Gastroesophageal sphincter (tissue), 4 donors: ENCODE measurements around the gene SYNDIG1. TPM values are rescaled to one million over a fixed set of nuclear protein-coding genes. Genes with fewer than 3 reads are reported as not detected.
A peak's percentile ranks its signal among the peaks of the same experiment; 100 is the strongest.

ENCODE experiments used
- ATAC-seq: fragments of 150-250 bp; one replicate; pipeline ENCODE4 v1.9.1; 2016; ENCODE audit warnings: mild to moderate bottlenecking, moderate library complexity
- H3K27ac ChIP-seq, 4 donors: fragments of 200-600 bp; sonication (generic) in 3 of 4; 1 replicate in 3 of 4; 2 replicates in 1 of 4; pipeline ENCODE4 v1.5.1; 2016 to 2019
- H3K27me3 ChIP-seq: fragments of 200-600 bp; sonication (generic); one replicate; pipeline ENCODE4 v1.5.1; 2019
- H3K36me3 ChIP-seq, 2 donors: fragments of 200-600 bp; sonication (generic); one replicate each; pipeline ENCODE4 v1.5.1; 2019; ENCODE audit warnings: control low read depth in 1 of 2
- H3K4me1 ChIP-seq, 3 donors: fragments of 200-600 bp; sonication (generic); 1 replicate in 2 of 3; 2 replicates in 1 of 3; pipeline ENCODE4 v1.5.1; 2016 to 2019; ENCODE audit warnings: control low read depth in 2 of 3
- H3K4me3 ChIP-seq, 2 donors: fragments of 200-600 bp; sonication (generic); one replicate each; pipeline ENCODE4 v1.5.1; 2019; ENCODE audit warnings: mild to moderate bottlenecking in 1 of 2, moderate library complexity in 1 of 2
- H3K9me3 ChIP-seq, 3 donors: fragments of 200-600 bp; sonication (generic); one replicate each; pipeline ENCODE4 v1.5.1; 2017 to 2019; ENCODE audit warnings: control low read depth in 2 of 3
- CTCF ChIP-seq, 4 experiments: fragments of 200-600 bp in 2 of 4; fragments of 450-650 bp in 2 of 4; sonication (generic) in 1 of 4; IDR thresholded peaks; one replicate each; pipeline ENCODE4 v1.5.1; 2017 to 2019; ENCODE audit warnings: antibody characterized with exemption in 4 of 4, mild to moderate bottlenecking in 2 of 4, moderate library complexity in 2 of 4
- EP300 ChIP-seq: sonication (generic); formaldehyde crosslinking; IDR thresholded peaks from one replicate; pipeline ENCODE4 v1.6.1; 2017; ENCODE audit warnings: antibody characterized with exemption, mild to moderate bottlenecking
- POLR2A ChIP-seq, 2 donors: fragments of 450-650 bp; IDR thresholded peaks; one replicate each; pipeline ENCODE4 v1.6.1; 2017; ENCODE audit warnings: antibody characterized with exemption in 2 of 2, mild to moderate bottlenecking in 2 of 2, moderate library complexity in 1 of 2
- POLR2AphosphoS5 ChIP-seq: sonication (generic); formaldehyde crosslinking; IDR thresholded peaks from one replicate; pipeline ENCODE4 v1.6.1; 2017; ENCODE audit warnings: antibody characterized with exemption
- WGBS, 2 donors: methylation state at CpG; one replicate each; pipeline ENCODE4 v1.1.5; 2018; ENCODE audit warnings: low coverage in 1 of 2; 5-methylcytosine and 5-hydroxymethylcytosine counted together
- total RNA-seq, 4 donors: library from RNA; depleted of rRNA; stranded (reverse); fragments of >200 nt; gene quantifications; one replicate each; pipeline ENCODE4 v1.1.0, GENCODE V29; 2016

The SYNDIG1 gene
- total RNA-seq, 4 donors from 2014 or later: 0.15 to 0.40 (median 0.16) TPM; not detected in 1

GRCh38 chr20:24465159-24465558 lies 4.3 kb upstream of the SYNDIG1 start:
- H3K9me3 ChIP-seq: no peaks in the 10 kb centered on the region
- H3K4me1 ChIP-seq: peaks cover 0 to 14% (median 5%) of the 10 kb centered on the region in 3 donors
- ATAC-seq: no peak
- no peaks in the 10 kb centered on the region for H3K36me3 ChIP-seq
- TF ChIP-seq CTCF (IDR thresholded peaks at IDR 0.05): no peak
- no peak for TF ChIP-seq POLR2AphosphoS5
- TF ChIP-seq POLR2A (IDR thresholded peaks at IDR 0.05): no peak
- TF ChIP-seq EP300: no peak
- peaks cover 39% of the 10 kb centered on the region for H3K27me3 ChIP-seq
- no peak overlapping the region for H3K27ac ChIP-seq
- H3K4me3 ChIP-seq: no peak overlapping the region
- 79% methylated on average over 2 of the region's 3 CpGs; no CpG with 5 or more reads in 1 of the 2 donors for WGBS, 2 donors

GRCh38 chr20:24465730-24466129 lies 3.7 kb upstream of the SYNDIG1 start:
- no peak for TF ChIP-seq POLR2A (IDR thresholded peaks at IDR 0.05)
- no peak for TF ChIP-seq POLR2AphosphoS5
- no peak for TF ChIP-seq CTCF (IDR thresholded peaks at IDR 0.05)
- TF ChIP-seq EP300: no peak
- no peak overlapping the region for H3K4me3 ChIP-seq
- no peaks in the 10 kb centered on the region for H3K36me3 ChIP-seq
- H3K27me3 ChIP-seq: peaks cover 44% of the 10 kb centered on the region
- peaks cover 0 to 19% (median 5%) of the 10 kb centered on the region in 3 donors for H3K4me1 ChIP-seq
- no peaks in the 10 kb centered on the region for H3K9me3 ChIP-seq
- whole genome bisulfite sequencing, 2 donors: 80 to 86% methylated on average over 1 of the region's 3 CpGs
- no peak for ATAC-seq
- no peak overlapping the region for H3K27ac ChIP-seq

- peaks cover 0 to 26% (median 5%) of the 10 kb centered on the region in 3 donors for H3K4me1 ChIP-seq
- WGBS, 2 donors: 56 to 70% methylated on average over 2 to 20 of the region's 23 CpGs
- peak overlapping the region in 1 of 2 donors; percentile 52 for H3K4me3 ChIP-seq
- H3K36me3 ChIP-seq: no peaks in the 10 kb centered on the region
- no peak for ATAC-seq
- H3K27ac ChIP-seq: no peak overlapping the region
- no peaks in the 10 kb centered on the region for H3K9me3 ChIP-seq
- H3K27me3 ChIP-seq: peaks cover 73% of the 10 kb centered on the region
- TF ChIP-seq EP300 (no peak), POLR2AphosphoS5 (no peak), POLR2A (IDR thresholded peaks at IDR 0.05) (no peak), CTCF (IDR thresholded peaks at IDR 0.05) (no peak)
Measured at GRCh38 chr20:24468401-24469115, 871 bp upstream of the SYNDIG1 start.

GRCh38 chr20:24469894-24470745 lies 691 bp downstream of the SYNDIG1 start:
- Histone ChIP-seq H3K27ac (no peak overlapping the region), H3K27me3 (peaks cover 71% of the 10 kb centered on the region), H3K4me3 (peak overlapping the region in 1 of 2 donors; percentile 52), H3K4me1 (peaks cover 0 to 26% (median 5%) of the 10 kb centered on the region in 3 donors), H3K36me3 (no peaks in the 10 kb centered on the region), H3K9me3 (no peaks in the 10 kb centered on the region)
- TF ChIP-seq POLR2A (IDR thresholded peaks at IDR 0.05) (no peak), CTCF (IDR thresholded peaks at IDR 0.05) (no peak), POLR2AphosphoS5 (no peak), EP300 (no peak)
- 0% methylated on average over 5 to 12 of the region's 62 CpGs for WGBS, 2 donors
- ATAC-seq: no peak
